Measurements from ENCODE around the gene GIGYF2.

DNA sequence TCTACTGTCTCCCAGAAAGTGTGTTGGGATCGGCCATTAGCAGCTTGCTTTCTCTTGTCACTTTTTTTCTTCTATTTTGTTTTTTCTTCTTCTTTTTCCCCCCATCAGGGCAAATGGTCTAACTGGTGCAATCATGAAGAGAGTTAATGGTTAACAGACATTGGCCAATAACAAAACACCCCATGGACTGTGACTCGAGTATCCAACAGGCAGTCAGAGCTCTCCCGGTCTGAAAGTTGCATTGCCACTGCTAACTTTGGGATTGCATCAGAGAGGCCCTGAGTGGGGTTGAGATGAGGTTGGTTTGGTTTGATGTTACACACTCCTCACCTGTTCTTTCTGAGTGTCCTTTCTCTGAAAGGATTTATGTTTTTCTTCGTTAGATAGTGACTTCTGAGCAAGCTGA is 160.0 kb downstream of the GIGYF2 start:
- TF ChIP-seq, protein P1, sequence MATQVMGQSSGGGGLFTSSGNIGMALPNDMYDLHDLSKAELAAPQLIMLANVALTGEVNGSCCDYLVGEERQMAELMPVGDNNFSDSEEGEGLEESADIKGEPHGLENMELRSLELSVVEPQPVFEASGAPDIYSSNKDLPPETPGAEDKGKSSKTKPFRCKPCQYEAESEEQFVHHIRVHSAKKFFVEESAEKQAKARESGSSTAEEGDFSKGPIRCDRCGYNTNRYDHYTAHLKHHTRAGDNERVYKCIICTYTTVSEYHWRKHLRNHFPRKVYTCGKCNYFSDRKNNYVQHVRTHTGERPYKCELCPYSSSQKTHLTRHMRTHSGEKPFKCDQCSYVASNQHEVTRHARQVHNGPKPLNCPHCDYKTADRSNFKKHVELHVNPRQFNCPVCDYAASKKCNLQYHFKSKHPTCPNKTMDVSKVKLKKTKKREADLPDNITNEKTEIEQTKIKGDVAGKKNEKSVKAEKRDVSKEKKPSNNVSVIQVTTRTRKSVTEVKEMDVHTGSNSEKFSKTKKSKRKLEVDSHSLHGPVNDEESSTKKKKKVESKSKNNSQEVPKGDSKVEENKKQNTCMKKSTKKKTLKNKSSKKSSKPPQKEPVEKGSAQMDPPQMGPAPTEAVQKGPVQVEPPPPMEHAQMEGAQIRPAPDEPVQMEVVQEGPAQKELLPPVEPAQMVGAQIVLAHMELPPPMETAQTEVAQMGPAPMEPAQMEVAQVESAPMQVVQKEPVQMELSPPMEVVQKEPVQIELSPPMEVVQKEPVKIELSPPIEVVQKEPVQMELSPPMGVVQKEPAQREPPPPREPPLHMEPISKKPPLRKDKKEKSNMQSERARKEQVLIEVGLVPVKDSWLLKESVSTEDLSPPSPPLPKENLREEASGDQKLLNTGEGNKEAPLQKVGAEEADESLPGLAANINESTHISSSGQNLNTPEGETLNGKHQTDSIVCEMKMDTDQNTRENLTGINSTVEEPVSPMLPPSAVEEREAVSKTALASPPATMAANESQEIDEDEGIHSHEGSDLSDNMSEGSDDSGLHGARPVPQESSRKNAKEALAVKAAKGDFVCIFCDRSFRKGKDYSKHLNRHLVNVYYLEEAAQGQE (IDR thresholded peaks at IDR 0.05; ENCODE audit: low read depth) = no peak
- no peak for TF ChIP-seq EGR1 (IDR thresholded peaks at IDR 0.05)
- 0 out of 2 replicates have a peak, but pooled peaks have one; percentile 5 for TF ChIP-seq CEBPB (IDR thresholded peaks at IDR 0.05)

Data from Ishikawa (cell line).